ENCODE measurements around the gene OVCH2.
"Not testable (repeated sequence)": the region's sequence is repeated elsewhere in the genome, so short reads cannot be mapped to it uniquely, and the experiment has no call there.

Gene OVCH2, protein sequence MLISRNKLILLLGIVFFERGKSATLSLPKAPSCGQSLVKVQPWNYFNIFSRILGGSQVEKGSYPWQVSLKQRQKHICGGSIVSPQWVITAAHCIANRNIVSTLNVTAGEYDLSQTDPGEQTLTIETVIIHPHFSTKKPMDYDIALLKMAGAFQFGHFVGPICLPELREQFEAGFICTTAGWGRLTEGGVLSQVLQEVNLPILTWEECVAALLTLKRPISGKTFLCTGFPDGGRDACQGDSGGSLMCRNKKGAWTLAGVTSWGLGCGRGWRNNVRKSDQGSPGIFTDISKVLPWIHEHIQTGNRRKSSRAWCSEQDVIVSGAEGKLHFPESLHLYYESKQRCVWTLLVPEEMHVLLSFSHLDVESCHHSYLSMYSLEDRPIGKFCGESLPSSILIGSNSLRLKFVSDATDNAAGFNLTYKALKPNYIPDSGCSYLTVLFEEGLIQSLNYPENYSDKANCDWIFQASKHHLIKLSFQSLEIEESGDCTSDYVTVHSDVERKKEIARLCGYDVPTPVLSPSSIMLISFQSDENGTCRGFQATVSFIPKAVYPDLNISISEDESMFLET

DNA sequence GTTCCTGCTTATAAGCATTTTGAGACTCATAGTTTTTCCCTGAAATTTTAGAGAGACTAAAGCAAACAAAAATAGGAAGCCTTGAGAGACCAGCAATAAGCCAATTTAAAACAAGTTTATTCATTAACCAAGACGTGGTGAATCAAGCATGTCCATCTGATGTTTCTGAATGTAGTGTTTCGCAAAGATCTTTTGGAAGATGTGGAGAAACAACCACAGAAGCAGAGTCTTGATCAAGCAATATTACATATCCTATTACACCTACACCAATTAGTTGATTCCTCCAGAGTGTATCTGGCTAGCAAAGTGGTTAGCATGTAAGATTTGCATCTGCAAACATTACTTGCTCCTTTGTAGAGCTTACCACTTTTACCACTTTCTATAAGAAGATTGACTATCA lies at the start of gene OVCH2:
Gene OVCH2 (minus strand): TSS at position 101 of the 400 bp plus-strand sequence. CDS start 83 bp downstream, at position 18.
- DNase-seq: no peak

DNA sequence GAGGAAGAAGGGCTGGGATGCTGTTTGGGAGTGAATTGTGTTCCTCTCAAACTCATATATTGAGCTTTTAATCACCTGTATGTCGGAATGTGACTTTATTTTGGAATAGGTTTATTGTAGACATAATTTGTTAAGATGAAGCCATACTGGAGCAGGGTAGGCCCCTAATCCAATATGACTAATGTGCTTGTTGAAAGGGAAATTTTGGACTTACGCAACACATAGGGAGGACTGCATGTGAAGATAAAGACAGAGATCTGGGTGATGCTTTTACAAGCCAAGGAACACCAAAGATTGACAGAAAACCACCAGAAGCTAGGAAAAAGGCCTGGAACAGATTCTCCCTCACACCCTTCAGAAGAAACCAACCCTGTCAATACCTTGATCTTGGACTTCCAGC lies 43.2 kb upstream of the OVCH2 start:
- DNase-seq: no peak

DNA sequence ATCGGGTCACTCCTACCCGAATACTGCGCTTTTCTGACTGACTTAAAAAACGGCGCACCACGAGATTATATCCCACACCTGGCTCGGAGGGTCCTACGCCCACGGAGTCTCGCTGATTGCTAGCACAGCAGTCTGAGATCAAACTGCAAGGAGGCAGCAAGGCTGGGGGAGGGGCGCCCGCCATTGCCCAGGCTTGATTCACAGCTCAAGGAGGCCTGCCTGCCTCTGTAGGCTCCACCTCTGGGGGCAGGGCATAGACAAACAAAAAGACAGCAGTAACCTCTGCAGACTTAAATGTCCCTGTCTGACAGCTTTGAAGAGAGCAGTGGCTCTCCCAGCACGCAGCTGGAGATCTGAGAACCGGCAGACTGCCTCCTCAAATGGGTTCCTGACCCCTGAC lies 28.5 kb upstream of the OVCH2 start:
- DNase-seq: not testable (repeated sequence)

- no peak for DNase-seq
These were observed 8.5 kb upstream of the OVCH2 start for GRCh38 chr11:7714786-7715185.

DNA sequence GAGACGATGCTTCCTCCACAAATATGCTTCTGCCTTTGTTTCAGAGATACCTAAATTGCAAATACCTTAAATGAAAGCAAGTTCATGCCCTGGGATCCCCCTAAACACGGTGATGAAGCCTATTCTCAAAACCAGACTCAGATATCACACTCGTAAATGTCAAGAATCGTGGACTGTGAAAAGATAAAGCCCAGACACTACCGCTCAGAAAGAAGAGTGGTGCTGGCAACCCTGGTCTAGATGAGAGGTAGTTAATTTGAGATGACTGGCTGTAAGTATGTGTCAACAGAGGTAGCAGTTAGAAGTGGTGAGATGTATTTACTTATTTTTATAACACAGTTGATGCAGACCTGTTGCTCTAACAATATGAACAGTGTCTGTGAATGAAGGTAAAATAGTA lies 2.5 kb downstream of the OVCH2 start:
- no peak for DNase-seq

DNA sequence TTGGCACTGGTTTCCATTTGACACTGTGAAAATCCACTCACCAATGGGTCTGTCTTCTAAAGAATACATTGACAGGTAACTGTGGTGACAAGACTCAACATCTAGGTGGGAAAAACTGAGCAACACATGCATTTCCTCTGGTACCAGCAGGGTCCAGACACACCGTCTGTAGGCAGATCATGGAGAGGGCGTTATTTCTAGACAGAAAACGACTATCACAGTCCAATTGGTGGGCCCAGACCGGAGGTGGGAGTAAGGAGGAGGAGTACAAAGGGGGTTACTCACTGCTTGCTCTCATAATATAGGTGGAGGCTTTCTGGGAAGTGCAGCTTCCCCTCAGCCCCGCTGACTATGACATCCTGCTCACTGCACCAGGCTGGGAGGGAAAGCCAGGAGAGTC lies 9.9 kb downstream of the OVCH2 start:
- DNase-seq: no peak

DNA sequence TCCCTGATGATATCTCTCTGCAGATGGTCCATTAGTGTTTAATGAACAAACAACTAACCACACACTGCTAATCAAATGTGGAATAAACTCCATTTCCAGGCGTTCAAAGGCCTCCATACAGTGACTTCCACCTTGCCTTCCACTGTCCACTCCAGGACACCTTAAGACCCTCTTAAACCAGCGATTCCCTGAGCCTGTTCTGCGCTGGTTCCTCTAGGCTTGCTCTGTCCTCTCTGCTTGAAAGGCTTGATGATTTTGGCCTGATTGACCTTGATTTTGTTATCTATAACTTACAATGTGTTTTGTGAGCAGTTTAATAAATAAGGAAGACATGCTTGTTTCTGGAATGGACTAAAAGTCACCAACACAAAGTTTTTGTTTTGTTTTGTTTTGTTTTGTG lies 12.0 kb downstream of the OVCH2 start:
- DNase-seq: no peak

GRCh38 chr11:7692426-7692825 lies 13.9 kb downstream of the OVCH2 start:
- DNase-seq: no peak

GRCh38 chr11:7691759-7692350 lies 14.4 kb downstream of the OVCH2 start:
- no peak for DNase-seq

DNA sequence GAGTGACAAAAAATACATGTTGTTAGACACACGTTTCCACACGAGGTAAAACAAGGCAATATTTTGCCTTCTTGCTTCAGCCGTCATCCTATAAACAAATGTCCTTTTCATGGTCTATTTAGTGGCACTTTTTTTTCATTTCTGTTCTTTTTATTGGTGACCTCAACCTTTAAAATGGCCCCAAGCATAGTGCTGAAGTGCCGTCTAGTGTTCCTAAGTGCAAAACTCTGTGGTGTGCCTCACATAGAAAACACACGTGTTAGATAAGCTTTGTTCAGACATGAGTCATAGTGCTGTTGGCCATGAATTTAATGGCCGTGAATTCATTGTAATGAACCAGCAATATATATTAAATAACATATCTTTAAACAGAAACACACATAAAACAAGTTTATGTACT lies 15.6 kb downstream of the OVCH2 start:
- DNase-seq: no peak

GRCh38 chr11:7689239-7689638 lies 17.0 kb downstream of the OVCH2 start:
- DNase-seq: no peak

GRCh38 chr11:7688238-7688826 lies 17.9 kb downstream of the OVCH2 start:
- DNase-seq: no peak

DNA sequence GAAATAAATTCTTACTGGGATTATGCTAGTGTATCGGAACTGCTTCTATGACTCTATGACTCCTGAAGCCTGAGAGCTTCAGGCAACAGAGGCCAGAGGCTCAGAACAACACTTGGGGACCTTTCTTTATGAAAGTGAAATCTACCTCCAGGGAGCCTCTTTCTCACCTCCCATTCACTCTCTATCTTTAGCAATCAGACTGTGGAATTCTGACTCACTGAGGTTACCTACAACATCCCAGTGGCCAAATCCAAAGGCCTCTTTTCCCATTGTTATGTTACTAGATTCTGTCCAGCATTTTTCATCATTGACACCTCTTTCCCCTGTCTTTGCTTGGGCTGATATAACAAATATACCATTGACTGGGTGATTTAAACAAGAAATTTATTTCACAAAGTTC lies 18.9 kb downstream of the OVCH2 start:
- no peak for DNase-seq

GRCh38 chr11:7686761-7687160 lies 19.5 kb downstream of the OVCH2 start:
- DNase-seq: no peak

- no peak for DNase-seq
These were observed 22.7 kb downstream of the OVCH2 start for GRCh38 chr11:7683571-7683970.

DNA sequence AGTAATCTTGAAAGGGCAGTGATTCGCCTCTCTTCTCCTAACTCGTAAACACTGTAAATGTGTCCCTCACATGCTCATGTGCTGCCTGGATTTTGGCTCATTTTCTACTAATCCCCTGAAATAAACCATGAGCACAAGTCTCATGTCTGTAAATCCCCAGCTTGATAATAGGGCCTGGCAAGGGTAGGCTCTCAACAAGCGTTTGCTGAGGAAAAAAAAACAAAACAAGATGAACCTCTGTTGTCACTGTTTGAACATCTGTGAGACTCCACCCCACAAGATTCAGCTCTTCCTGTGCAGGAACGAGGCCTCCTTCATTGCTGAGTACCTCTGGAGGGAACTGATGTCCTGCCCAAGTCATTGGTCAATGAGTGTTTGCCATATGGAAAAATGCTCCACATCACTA lies 28.5 kb downstream of the OVCH2 start:
- no peak for DNase-seq

DNA sequence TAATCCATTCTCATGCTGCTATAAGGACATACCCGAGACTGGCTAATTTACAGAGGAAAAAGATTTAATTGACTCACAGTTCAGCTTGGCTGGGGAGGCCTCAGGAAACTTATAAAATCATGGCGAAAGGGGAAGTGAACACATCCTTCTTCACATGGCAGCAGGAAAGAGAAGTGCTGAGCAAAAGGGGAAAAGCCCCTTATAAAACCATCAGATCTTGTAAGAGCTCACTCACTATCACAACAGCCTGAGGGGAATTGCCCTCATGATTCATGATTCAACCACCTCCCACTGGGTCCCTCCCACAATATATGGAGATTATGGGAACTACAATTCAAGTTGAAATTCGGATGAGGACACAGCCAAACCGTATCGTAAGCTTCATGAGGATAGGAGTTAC lies 29.2 kb downstream of the OVCH2 start:
- DNase-seq: no peak

- no peak for DNase-seq
These were observed 30.6 kb downstream of the OVCH2 start for GRCh38 chr11:7675631-7676030.

DNA sequence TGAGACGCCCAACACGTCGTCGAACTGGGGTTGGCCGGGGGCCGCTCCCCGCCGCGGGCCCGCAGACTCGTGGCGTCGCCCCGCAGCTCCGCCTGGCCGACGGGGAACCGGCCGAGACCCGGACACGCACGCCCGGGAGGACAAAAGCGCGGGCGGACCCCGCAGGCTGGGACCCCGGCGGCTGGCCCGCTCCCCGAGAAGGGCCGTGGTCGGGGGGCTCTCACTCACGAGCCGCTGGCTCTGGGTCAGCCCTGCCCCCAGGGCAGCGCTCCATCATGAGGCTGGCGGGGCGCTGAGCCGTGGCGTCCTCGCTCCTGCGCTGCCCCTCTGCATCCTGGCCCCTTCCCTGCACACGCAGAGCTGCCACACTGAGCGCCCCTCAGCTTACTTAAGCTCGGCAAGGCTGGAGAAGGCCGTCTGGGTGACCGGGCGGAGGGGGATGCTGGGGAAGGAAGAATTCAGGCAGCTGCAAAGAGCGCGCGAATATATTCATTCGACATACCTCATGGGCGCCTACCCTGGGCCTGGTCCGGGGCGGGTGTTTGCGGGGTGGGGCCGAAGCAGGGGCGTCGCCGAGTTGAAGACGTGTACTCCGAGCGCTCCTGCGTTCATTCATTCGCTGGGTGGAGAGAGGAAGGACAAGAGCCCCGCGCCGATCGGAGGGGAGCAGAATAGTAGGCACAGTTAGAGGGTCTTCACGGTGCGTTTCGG lies 32.4 kb downstream of the OVCH2 start:
- no peak for DNase-seq

- no peak for DNase-seq
These were observed 33.1 kb downstream of the OVCH2 start, which contains the start of gene CYB5R2 for GRCh38 chr11:7672960-7673723. TSS of gene CYB5R2 (minus strand) at chr11:7673500. CDS start at chr11:7672825, 675 bp downstream.

DNA sequence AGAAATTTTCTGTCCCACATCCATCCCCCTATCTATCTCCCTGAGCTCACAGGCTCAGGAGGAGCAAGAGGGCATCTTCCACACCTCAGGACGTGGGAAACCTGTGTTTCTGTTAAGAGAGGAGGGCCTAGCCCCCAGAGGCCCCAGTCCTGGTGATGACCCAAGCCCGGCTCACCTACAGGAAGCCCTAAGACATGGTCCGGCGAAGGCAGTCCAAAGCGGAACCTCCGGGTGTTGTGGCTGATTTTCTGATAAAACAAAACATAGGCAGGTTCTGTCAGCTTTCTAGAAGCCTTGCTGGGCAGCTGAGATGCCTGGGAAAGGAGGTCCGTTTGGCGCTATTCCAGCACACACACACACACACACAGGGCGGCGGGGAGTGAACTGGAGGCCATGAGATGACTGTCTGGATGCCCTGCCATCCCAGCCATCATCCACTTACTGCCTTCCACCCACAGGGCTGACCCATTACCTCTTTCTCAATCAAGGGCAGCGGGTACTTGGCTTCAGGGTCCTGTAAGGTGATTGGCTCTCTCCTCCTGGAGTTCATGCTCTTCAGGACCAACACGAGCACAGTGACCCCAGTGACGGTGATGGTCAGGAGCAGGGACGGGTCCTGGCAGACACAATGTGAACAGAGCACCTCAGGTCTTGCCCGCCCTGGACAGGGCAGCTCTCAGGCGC lies 33.9 kb downstream of the OVCH2 start:
- DNase-seq: no peak
